Adrenal gland (tissue), 5 donors: ENCODE data around the gene IFNA7.

Experiments
- CTCF ChIP-seq, 6 experiments: fragments of 450-650 bp in 4 of 6; fragments of 200-600 bp in 2 of 6; sonication (generic) in 1 of 6; IDR thresholded peaks; 1 replicate in 5 of 6; 2 replicates in 1 of 6; pipeline versions ENCODE4 v1.5.1 to v1.8.0; 2016 to 2021; ENCODE audit warnings: antibody characterized with exemption in 6 of 6, mild to moderate bottlenecking in 2 of 6, moderate library complexity in 1 of 6
- POLR2A ChIP-seq, 2 donors: fragments of 450-650 bp; IDR thresholded peaks; one replicate each; pipeline ENCODE4 v1.6.1; 2017; ENCODE audit warnings: antibody characterized with exemption in 2 of 2, mild to moderate bottlenecking in 2 of 2, moderate library complexity in 1 of 2
- donor health status: DM: no; HTN: no; CAD: no.

GRCh38 chr9:21155501-21155900, 46.5 kb downstream of the IFNA7 start:
- TF ChIP-seq CTCF (IDR thresholded peaks at IDR 0.05), result no peak
- no peak for TF ChIP-seq POLR2A (IDR thresholded peaks at IDR 0.05)
